DND-41 (cell line): ENCODE results near the gene RNF151.

Experiments used
- EZH2 ChIP-seq: IDR thresholded peaks from 3 replicates; pipeline ENCODE4 v1.6.1; 2012; ENCODE audit warnings: borderline replicate concordance, low read depth, mild to moderate bottlenecking, moderate library complexity, low read length, inconsistent platforms; ENCODE audit not compliant: severe bottlenecking
- TF ChIP-seq, protein P1 (sequence below): IDR thresholded peaks from 2 replicates; pipeline ENCODE4 v1.5.1; 2012; ENCODE audit warnings: borderline replicate concordance, low read length, moderate library complexity, mild to moderate bottlenecking; ENCODE audit not compliant: poor library complexity, severe bottlenecking; ENCODE audit errors: extremely low read depth

DNA sequence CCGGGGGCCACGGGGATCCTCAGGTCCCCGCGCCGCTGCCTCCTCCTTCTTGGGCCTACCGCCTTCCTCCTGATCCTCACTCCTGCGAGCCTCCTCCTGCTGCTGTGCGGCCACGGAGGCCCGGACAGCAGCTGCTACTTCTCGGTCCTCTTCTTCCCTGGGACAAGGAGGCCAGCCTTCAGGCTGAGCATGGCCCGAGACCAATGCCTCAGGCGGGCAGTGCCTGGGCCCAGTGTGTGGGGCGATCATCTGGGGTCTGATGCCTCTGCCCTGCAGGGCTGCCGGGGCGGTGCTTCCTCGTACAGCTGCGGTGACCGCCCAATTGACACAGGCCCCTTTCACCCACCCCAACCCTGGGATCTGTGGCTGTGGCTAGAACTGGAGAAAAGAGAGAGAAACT, 34.4 kb downstream of the RNF151 start:
- TF ChIP-seq, protein P1, sequence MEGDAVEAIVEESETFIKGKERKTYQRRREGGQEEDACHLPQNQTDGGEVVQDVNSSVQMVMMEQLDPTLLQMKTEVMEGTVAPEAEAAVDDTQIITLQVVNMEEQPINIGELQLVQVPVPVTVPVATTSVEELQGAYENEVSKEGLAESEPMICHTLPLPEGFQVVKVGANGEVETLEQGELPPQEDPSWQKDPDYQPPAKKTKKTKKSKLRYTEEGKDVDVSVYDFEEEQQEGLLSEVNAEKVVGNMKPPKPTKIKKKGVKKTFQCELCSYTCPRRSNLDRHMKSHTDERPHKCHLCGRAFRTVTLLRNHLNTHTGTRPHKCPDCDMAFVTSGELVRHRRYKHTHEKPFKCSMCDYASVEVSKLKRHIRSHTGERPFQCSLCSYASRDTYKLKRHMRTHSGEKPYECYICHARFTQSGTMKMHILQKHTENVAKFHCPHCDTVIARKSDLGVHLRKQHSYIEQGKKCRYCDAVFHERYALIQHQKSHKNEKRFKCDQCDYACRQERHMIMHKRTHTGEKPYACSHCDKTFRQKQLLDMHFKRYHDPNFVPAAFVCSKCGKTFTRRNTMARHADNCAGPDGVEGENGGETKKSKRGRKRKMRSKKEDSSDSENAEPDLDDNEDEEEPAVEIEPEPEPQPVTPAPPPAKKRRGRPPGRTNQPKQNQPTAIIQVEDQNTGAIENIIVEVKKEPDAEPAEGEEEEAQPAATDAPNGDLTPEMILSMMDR = no peak
- TF ChIP-seq EZH2 = no peak
